ENCODE measurements around the gene WDR74. TPM values are rescaled to one million over a fixed set of nuclear protein-coding genes. Genes with fewer than 3 reads are reported as not detected.
A peak's percentile ranks its signal among the peaks of the same experiment; 100 is the strongest.
"Not testable (repeated sequence)": the region's sequence is repeated elsewhere in the genome, so short reads cannot be mapped to it uniquely, and the experiment has no call there.

Gene WDR74
- 31.6 TPM for total RNA-seq

- peak; percentile 96 for DNase-seq (ENCODE audit: low spot score)
These were observed at the start of gene WDR74 for GRCh38 chr11:62839050-62839945. Gene WDR74, minus strand, starts transcription at chr11:62839590. Its CDS starts 20 bp downstream, at chr11:62839570.

GRCh38 chr11:62889126-62889483, 49.7 kb upstream of the WDR74 start:
- no peak for DNase-seq (ENCODE audit: low spot score)

GRCh38 chr11:62888406-62888805, 49.0 kb upstream of the WDR74 start:
- no peak for DNase-seq (ENCODE audit: low spot score)

GRCh38 chr11:62885137-62885750, 45.9 kb upstream of the WDR74 start:
- no peak for DNase-seq (ENCODE audit: low spot score)

- DNase-seq (ENCODE audit: low spot score), result no peak
These were observed 44.3 kb upstream of the WDR74 start for GRCh38 chr11:62883673-62884072.

GRCh38 chr11:62882788-62883501, 43.6 kb upstream of the WDR74 start:
- no peak for DNase-seq (ENCODE audit: low spot score)

- no peak for DNase-seq (ENCODE audit: low spot score)
These were observed 43.0 kb upstream of the WDR74 start for GRCh38 chr11:62882431-62882749.

- DNase-seq (ENCODE audit: low spot score), result peak; percentile 96
These were observed 42.4 kb upstream of the WDR74 start for GRCh38 chr11:62881579-62882430.

GRCh38 chr11:62880803-62881578, 41.6 kb upstream of the WDR74 start, which contains the start of gene SLC3A2:
Gene SLC3A2, plus strand, starts transcription at chr11:62880896. Its CDS starts 128 bp downstream, at chr11:62881024.
- DNase-seq (ENCODE audit: low spot score), result peak; percentile 90

GRCh38 chr11:62880231-62880802, 40.9 kb upstream of the WDR74 start:
- peak; percentile 45 for DNase-seq (ENCODE audit: low spot score)

- DNase-seq (ENCODE audit: low spot score), result no peak
These were observed 40.0 kb upstream of the WDR74 start for GRCh38 chr11:62879235-62879978.

GRCh38 chr11:62876712-62877111, 37.3 kb upstream of the WDR74 start:
- DNase-seq (ENCODE audit: low spot score), result no peak

- no peak for DNase-seq (ENCODE audit: low spot score)
These were observed 36.5 kb upstream of the WDR74 start for GRCh38 chr11:62875698-62876478.

GRCh38 chr11:62874851-62875250, 35.5 kb upstream of the WDR74 start:
- no peak for DNase-seq (ENCODE audit: low spot score)

- DNase-seq (ENCODE audit: low spot score), result no peak
These were observed 26.2 kb upstream of the WDR74 start for GRCh38 chr11:62865635-62866034.

- DNase-seq (ENCODE audit: low spot score), result no peak
These were observed 24.4 kb upstream of the WDR74 start for GRCh38 chr11:62863687-62864335.

- not testable (repeated sequence) for DNase-seq (ENCODE audit: low spot score)
These were observed 22.3 kb upstream of the WDR74 start for GRCh38 chr11:62861564-62862192.
